Vagina (tissue), 2 donors: ENCODE measurements around the gene CYFIP1. TPM values are rescaled to one million over a fixed set of nuclear protein-coding genes. Genes with fewer than 3 reads are reported as not detected.

Source experiments
- DNase-seq, 2 donors: peaks; one replicate each; pipeline ENCODE4 v3.0.0-alpha.2; 2017; ENCODE audit errors: extremely low spot score in 2 of 2
- H3K27ac ChIP-seq: fragments of 200-600 bp; sonication (generic); one replicate; pipeline ENCODE4 v1.5.1; 2019
- H3K27me3 ChIP-seq: fragments of 200-600 bp; sonication (generic); one replicate; pipeline ENCODE4 v1.5.1; 2019
- H3K36me3 ChIP-seq, 2 donors: fragments of 200-600 bp; sonication (generic); one replicate each; pipeline ENCODE4 v1.5.1; 2017 to 2019
- H3K4me1 ChIP-seq: fragments of 200-600 bp; sonication (generic); one replicate; pipeline ENCODE4 v1.5.1; 2019
- H3K4me3 ChIP-seq, 2 donors: fragments of 200-600 bp; sonication (generic); 1 replicate in 1 of 2; 2 replicates in 1 of 2; pipeline ENCODE4 v1.5.1; 2016 to 2019
- H3K9me3 ChIP-seq: fragments of 200-600 bp; sonication (generic); one replicate; pipeline ENCODE4 v1.5.1; 2019
- CTCF ChIP-seq, 3 experiments: fragments of 450-650 bp in 2 of 3; fragments of 200-600 bp in 1 of 3; sonication (generic) in 1 of 3; IDR thresholded peaks; one replicate each; pipeline ENCODE4 v1.5.1; 2017 to 2019; ENCODE audit warnings: antibody characterized with exemption in 3 of 3, mild to moderate bottlenecking in 2 of 3, moderate library complexity in 2 of 3
- POLR2A ChIP-seq, 2 donors: fragments of 450-650 bp; IDR thresholded peaks; one replicate each; pipeline ENCODE4 v1.6.1; 2017; ENCODE audit warnings: antibody characterized with exemption in 2 of 2, mild to moderate bottlenecking in 2 of 2, moderate library complexity in 2 of 2
- POLR2AphosphoS5 ChIP-seq, 2 donors: sonication (generic); formaldehyde crosslinking; IDR thresholded peaks; one replicate each; pipeline ENCODE4 v1.9.0; 2017; ENCODE audit warnings: antibody characterized with exemption in 2 of 2, mild to moderate bottlenecking in 2 of 2, low read depth in 1 of 2; ENCODE audit not compliant: insufficient read depth in 1 of 2
- intact Hi-C: fragments of 100-400 bp; cut with DNase I; formaldehyde crosslinking; loops from one replicate; pipeline ENCODE4 v1.15.1; 2023
- total RNA-seq: library from RNA; depleted of rRNA; stranded (reverse); fragments of >200 nt; gene quantifications from one replicate; pipeline ENCODE4 v1.2.3, GENCODE V29; 2016

Gene CYFIP1
- total RNA-seq, 1 donor from 2014 or later, result 101 TPM

GRCh38 chr15:22888120-22888859 is 91.9 kb downstream of the CYFIP1 start:
- Histone ChIP-seq H3K4me3 (no peak overlapping the region), H3K36me3 (peaks cover 0 to 32% of the 10 kb centered on the region in 2 donors), H3K27me3 (no peaks in the 10 kb centered on the region), H3K4me1 (no peaks in the 10 kb centered on the region), H3K9me3 (no peaks in the 10 kb centered on the region), H3K27ac (no peak overlapping the region)
- TF ChIP-seq POLR2A (IDR thresholded peaks at IDR 0.05) (no peak), CTCF (IDR thresholded peaks at IDR 0.05) (no peak), POLR2AphosphoS5 (IDR thresholded peaks at IDR 0.05; ENCODE audit: insufficient read depth in 1 of 2, low read depth in 1 of 2) (no peak)
- intact Hi-C loops, result no loop called here
- DNase-seq, result no peak

GRCh38 chr15:22887157-22887951 is 92.8 kb downstream of the CYFIP1 start:
- Histone ChIP-seq H3K27ac (no peak overlapping the region), H3K36me3 (peaks cover 0 to 31% of the 10 kb centered on the region in 2 donors), H3K27me3 (no peaks in the 10 kb centered on the region), H3K4me1 (no peaks in the 10 kb centered on the region), H3K4me3 (no peak overlapping the region), H3K9me3 (no peaks in the 10 kb centered on the region)
- no peak for TF ChIP-seq POLR2AphosphoS5 (IDR thresholded peaks at IDR 0.05; ENCODE audit: insufficient read depth in 1 of 2, low read depth in 1 of 2)
- no peak for TF ChIP-seq POLR2A (IDR thresholded peaks at IDR 0.05)
- TF ChIP-seq CTCF (IDR thresholded peaks at IDR 0.05), result no peak
- intact Hi-C loops, result no loop called here
- no peak for DNase-seq

DNA sequence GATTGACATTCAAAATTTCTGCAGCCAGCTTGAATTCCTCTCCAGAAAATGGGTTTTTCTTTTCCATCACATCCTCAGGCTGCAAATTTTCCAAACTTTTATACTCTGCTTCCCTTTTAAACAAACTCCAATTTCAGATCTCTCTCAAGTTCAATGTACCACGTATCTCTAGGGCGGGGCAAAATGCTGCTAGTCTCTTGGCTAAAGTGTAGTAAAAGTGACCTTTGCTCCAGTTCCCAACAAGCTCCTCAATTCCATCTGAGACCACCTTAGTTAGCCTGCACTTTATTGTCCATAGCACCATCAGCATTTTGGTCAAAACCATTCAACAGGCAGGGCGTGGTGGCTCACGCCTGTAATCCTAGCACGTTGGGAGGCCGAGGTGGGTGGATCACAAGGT is 95.0 kb downstream of the CYFIP1 start:
- Histone ChIP-seq H3K27ac (no peak overlapping the region), H3K9me3 (no peaks in the 10 kb centered on the region), H3K36me3 (peaks cover 4 to 39% of the 10 kb centered on the region in 2 donors), H3K4me3 (no peak overlapping the region), H3K27me3 (no peaks in the 10 kb centered on the region), H3K4me1 (no peaks in the 10 kb centered on the region)
- no peak for DNase-seq
- TF ChIP-seq POLR2A (IDR thresholded peaks at IDR 0.05) (no peak), POLR2AphosphoS5 (IDR thresholded peaks at IDR 0.05; ENCODE audit: insufficient read depth in 1 of 2, low read depth in 1 of 2) (no peak)
- intact Hi-C loops, result no loop called here

GRCh38 chr15:22884344-22884743 is 95.8 kb downstream of the CYFIP1 start:
- intact Hi-C loops, result no loop called here
- DNase-seq, result no peak
- no peaks in the 10 kb centered on the region for H3K4me1 ChIP-seq
- no peaks in the 10 kb centered on the region for H3K27me3 ChIP-seq
- TF ChIP-seq POLR2A (IDR thresholded peaks at IDR 0.05) (no peak), CTCF (IDR thresholded peaks at IDR 0.05) (no peak), POLR2AphosphoS5 (IDR thresholded peaks at IDR 0.05; ENCODE audit: insufficient read depth in 1 of 2, low read depth in 1 of 2) (no peak)
- H3K4me3 ChIP-seq, result no peak overlapping the region
- H3K27ac ChIP-seq, result no peak overlapping the region
- peaks cover 4 to 44% of the 10 kb centered on the region in 2 donors for H3K36me3 ChIP-seq
- H3K9me3 ChIP-seq, result no peaks in the 10 kb centered on the region

- Histone ChIP-seq H3K9me3 (no peaks in the 10 kb centered on the region), H3K27me3 (no peaks in the 10 kb centered on the region), H3K27ac (no peak overlapping the region), H3K4me1 (no peaks in the 10 kb centered on the region), H3K36me3 (peaks cover 4 to 54% of the 10 kb centered on the region in 2 donors), H3K4me3 (no peak overlapping the region)
- TF ChIP-seq CTCF (IDR thresholded peaks at IDR 0.05), result no peak
- TF ChIP-seq POLR2AphosphoS5 (IDR thresholded peaks at IDR 0.05; ENCODE audit: insufficient read depth in 1 of 2, low read depth in 1 of 2), result no peak
- no peak for TF ChIP-seq POLR2A (IDR thresholded peaks at IDR 0.05)
- DNase-seq, result no peak
- intact Hi-C loops, result no loop called here
Measured at GRCh38 chr15:22883196-22883595, 97.0 kb downstream of the CYFIP1 start.
